Osteoblast (primary cell): Measurements from ENCODE around the gene GNGT2. TPM values are rescaled to one million over a fixed set of nuclear protein-coding genes. Genes with fewer than 3 reads are reported as not detected.

ENCODE experiments used
- DNase-seq: peaks from one replicate; pipeline ENCODE4 v3.0.0; 2011; ENCODE audit warnings: low spot score, mixed read lengths; ENCODE audit not compliant: insufficient read length; ENCODE audit errors: missing footprints
- H2AFZ ChIP-seq: 2 replicates; pipeline ENCODE4 v1.6.0; 2011; ENCODE audit warnings: mild to moderate bottlenecking, low read length
- H3K27ac ChIP-seq: 2 replicates; pipeline ENCODE4 v1.5.1; 2011; ENCODE audit warnings: mild to moderate bottlenecking, low read depth, low read length, moderate library complexity
- H3K27me3 ChIP-seq: 2 replicates; pipeline ENCODE4 v1.6.0; 2012; ENCODE audit warnings: mild to moderate bottlenecking, control low read depth, inconsistent platforms, low read length, moderate library complexity; ENCODE audit not compliant: insufficient read depth
- H3K36me3 ChIP-seq: 2 replicates; pipeline ENCODE4 v1.5.1; 2011; ENCODE audit warnings: mild to moderate bottlenecking, low read length, control low read depth, moderate library complexity; ENCODE audit not compliant: insufficient read depth
- H3K4me1 ChIP-seq: 2 replicates; pipeline ENCODE4 v1.5.1; 2011; ENCODE audit warnings: mild to moderate bottlenecking, low read length, control low read depth, moderate library complexity; ENCODE audit not compliant: insufficient read depth
- H3K4me2 ChIP-seq: 2 replicates; pipeline ENCODE4 v1.6.0; 2011; ENCODE audit warnings: mild to moderate bottlenecking, low read length; ENCODE audit not compliant: insufficient read depth
- H3K4me3 ChIP-seq: fragments of 200-600 bp; sonication (generic); 3 replicates; pipeline ENCODE4 v1.5.1; 2012; ENCODE audit warnings: mild to moderate bottlenecking, low read length, inconsistent platforms; ENCODE audit not compliant: insufficient read depth
- H3K79me2 ChIP-seq: 2 replicates; pipeline ENCODE4 v1.6.0; 2012; ENCODE audit warnings: mild to moderate bottlenecking, low read length, control low read depth, inconsistent platforms; ENCODE audit not compliant: insufficient read depth
- H3K9me3 ChIP-seq: 2 replicates; pipeline ENCODE4 v1.5.1; 2011; ENCODE audit warnings: low read depth, low read length, control low read depth
- H4K20me1 ChIP-seq: 2 replicates; pipeline ENCODE4 v1.6.0; 2012; ENCODE audit warnings: mild to moderate bottlenecking, low read length, control low read depth; ENCODE audit not compliant: insufficient read depth
- CTCF ChIP-seq: IDR thresholded peaks from 2 replicates; pipeline ENCODE4 v1.5.1; 2011; ENCODE audit warnings: mild to moderate bottlenecking, low read depth, low read length, moderate library complexity; ENCODE audit errors: extremely low read depth
- total RNA-seq: library from RNA; depleted of rRNA; stranded (reverse); fragments of >200 nt; gene quantifications from 2 replicates; pipeline ENCODE4 v1.2.3, GENCODE V29; 2012

GNGT2 gene
- total RNA-seq, 1 donor: not detected

- H3K79me2 ChIP-seq: no peaks in the 10 kb centered on the region
- H3K36me3 ChIP-seq: no peaks in the 10 kb centered on the region
- H3K9me3 ChIP-seq: no peaks in the 10 kb centered on the region
- H3K4me2 ChIP-seq: no peak overlapping the region
- no peaks in the 10 kb centered on the region for H4K20me1 ChIP-seq
- no peaks in the 10 kb centered on the region for H3K4me1 ChIP-seq
- DNase-seq: no peak
- H3K27ac ChIP-seq: no peak overlapping the region
- no peak for TF ChIP-seq CTCF
- no peak overlapping the region for H2AFZ ChIP-seq
- H3K4me3 ChIP-seq: no peak overlapping the region
- peaks cover 2% of the 10 kb centered on the region for H3K27me3 ChIP-seq
Observed at GRCh38 chr17:49241040-49241439, 30.7 kb upstream of the GNGT2 start.

DNA sequence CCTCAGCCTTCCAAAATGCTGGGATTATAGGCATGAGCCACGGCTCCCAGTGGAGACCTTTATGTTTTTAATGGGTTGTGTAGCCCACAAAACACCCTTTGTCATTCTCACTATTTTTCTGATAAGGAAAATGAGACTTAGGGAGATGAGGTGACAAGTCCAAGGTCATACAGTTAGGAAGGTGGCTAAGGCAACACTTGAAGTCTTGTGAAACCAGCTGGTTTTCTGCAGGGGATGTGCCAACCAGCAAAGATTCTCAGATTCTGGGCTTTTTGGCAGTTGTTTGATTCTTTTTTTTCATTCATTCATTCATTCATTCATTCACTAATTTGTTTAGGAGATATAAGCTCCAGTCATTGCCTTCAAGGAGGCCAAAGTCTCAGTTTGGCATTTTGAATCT is 30.2 kb upstream of the GNGT2 start:
- no peak overlapping the region for H3K27ac ChIP-seq
- no peaks in the 10 kb centered on the region for H3K36me3 ChIP-seq
- H2AFZ ChIP-seq: no peak overlapping the region
- no peak overlapping the region for H3K4me3 ChIP-seq
- no peak for DNase-seq
- H3K9me3 ChIP-seq: no peaks in the 10 kb centered on the region
- H3K79me2 ChIP-seq: no peaks in the 10 kb centered on the region
- no peak overlapping the region for H3K4me2 ChIP-seq
- no peaks in the 10 kb centered on the region for H4K20me1 ChIP-seq
- peaks cover 2% of the 10 kb centered on the region for H3K27me3 ChIP-seq
- no peaks in the 10 kb centered on the region for H3K4me1 ChIP-seq
- TF ChIP-seq CTCF: no peak

GRCh38 chr17:49239963-49240362 is 29.6 kb upstream of the GNGT2 start:
- Histone ChIP-seq H3K4me3 (no peak overlapping the region), H3K9me3 (no peaks in the 10 kb centered on the region), H3K27ac (no peak overlapping the region), H4K20me1 (no peaks in the 10 kb centered on the region), H3K27me3 (peaks cover 2% of the 10 kb centered on the region), H3K4me1 (no peaks in the 10 kb centered on the region), H2AFZ (no peak overlapping the region), H3K4me2 (no peak overlapping the region), H3K36me3 (no peaks in the 10 kb centered on the region), H3K79me2 (no peaks in the 10 kb centered on the region)
- no peak for DNase-seq
- TF ChIP-seq CTCF: no peak

GRCh38 chr17:49235896-49236295 is 25.5 kb upstream of the GNGT2 start:
- Histone ChIP-seq H2AFZ (no peak overlapping the region), H3K36me3 (no peaks in the 10 kb centered on the region), H3K27ac (no peak overlapping the region), H3K4me1 (peaks cover 4% of the 10 kb centered on the region), H3K9me3 (no peaks in the 10 kb centered on the region), H4K20me1 (no peaks in the 10 kb centered on the region), H3K4me2 (no peak overlapping the region), H3K27me3 (peaks cover 2% of the 10 kb centered on the region), H3K4me3 (no peak overlapping the region), H3K79me2 (no peaks in the 10 kb centered on the region)
- DNase-seq: peak; percentile 1
- no peak for TF ChIP-seq CTCF
